Activated T-helper 17 cell treated with anti-CD3 and anti-CD28 coated beads, Interleukin-2, amount 50 U/mL, for 72 hours (primary cell): ENCODE results near the gene WIPF1. TPM values are rescaled to one million over a fixed set of nuclear protein-coding genes. Genes with fewer than 3 reads are reported as not detected.
A peak's percentile ranks its signal among the peaks of the same experiment; 100 is the strongest.

Experiments used
- ATAC-seq: fragments of 150-1000 bp; cut with Tn5 transposase; replicated peaks from 2 replicates; pipeline ENCODE4 v1.10.0; 2021; ENCODE audit warnings: mild to moderate bottlenecking, moderate library complexity
- H3K27ac Mint-ChIP-seq: one replicate; pipeline ENCODE4 v1.8.0; 2022; ENCODE audit warnings: mixed read lengths
- H3K27me3 Mint-ChIP-seq: one replicate; pipeline ENCODE4 v1.8.0; 2022; ENCODE audit warnings: mixed read lengths
- H3K36me3 Mint-ChIP-seq: one replicate; pipeline ENCODE4 v1.8.0; 2022; ENCODE audit warnings: low read depth, mild to moderate bottlenecking, mixed read lengths
- H3K4me1 Mint-ChIP-seq: one replicate; pipeline ENCODE4 v1.8.0; 2022; ENCODE audit warnings: mixed read lengths
- H3K4me3 Mint-ChIP-seq: one replicate; pipeline ENCODE4 v1.8.0; 2022; ENCODE audit warnings: mild to moderate bottlenecking, mixed read lengths
- H3K9me3 Mint-ChIP-seq: one replicate; pipeline ENCODE4 v1.8.0; 2022; ENCODE audit warnings: mixed read lengths
- total RNA-seq, 2 donors: library from RNA; stranded (reverse); gene quantifications; one replicate each; pipeline ENCODE4 v1.2.3, GENCODE V29; 2022

Gene WIPF1
- total RNA-seq, 2 donors from 2014 or later, result 180 to 334 TPM

DNA sequence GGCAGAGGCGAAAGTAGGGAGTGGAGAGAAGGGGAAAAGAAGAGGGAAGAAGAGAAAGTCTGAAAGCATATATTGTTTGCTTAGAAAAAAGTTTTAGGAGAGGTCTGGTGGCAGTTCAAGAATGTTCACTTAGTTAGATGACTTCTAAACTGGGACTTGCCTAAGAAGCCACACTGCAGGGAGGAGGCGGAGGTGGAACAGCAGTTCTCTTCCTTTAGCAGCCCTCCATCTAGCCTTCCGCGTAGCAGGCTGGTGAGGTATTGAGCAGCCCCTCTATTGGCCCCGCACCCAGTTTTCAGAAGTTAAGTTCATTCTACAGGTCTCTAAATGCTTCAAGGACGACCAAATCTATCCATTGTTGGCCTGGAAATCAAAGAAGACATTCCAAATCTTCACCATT lies 31.9 kb upstream of the WIPF1 start:
- Mint-ChIP-seq H3K36me3 (peaks cover 94% of the 10 kb centered on the region), H3K27ac (peak overlapping the region; percentile 40), H3K4me3 (peak overlapping the region; percentile 88), H3K27me3 (no peaks in the 10 kb centered on the region), H3K4me1 (peaks cover 43% of the 10 kb centered on the region), H3K9me3 (no peaks in the 10 kb centered on the region)
- ATAC-seq, result no peak

GRCh38 chr2:174628528-174629169 lies 31.0 kb upstream of the WIPF1 start:
- peaks cover 51% of the 10 kb centered on the region for H3K4me1 Mint-ChIP-seq
- H3K36me3 Mint-ChIP-seq, result peaks cover 95% of the 10 kb centered on the region
- H3K27me3 Mint-ChIP-seq, result no peaks in the 10 kb centered on the region
- H3K4me3 Mint-ChIP-seq, result no peak overlapping the region
- no peaks in the 10 kb centered on the region for H3K9me3 Mint-ChIP-seq
- ATAC-seq, result no peak
- H3K27ac Mint-ChIP-seq, result no peak overlapping the region

- H3K27ac Mint-ChIP-seq, result peak overlapping the region; percentile 49
Measured at GRCh38 chr2:174627216-174627615, 29.6 kb upstream of the WIPF1 start.

DNA sequence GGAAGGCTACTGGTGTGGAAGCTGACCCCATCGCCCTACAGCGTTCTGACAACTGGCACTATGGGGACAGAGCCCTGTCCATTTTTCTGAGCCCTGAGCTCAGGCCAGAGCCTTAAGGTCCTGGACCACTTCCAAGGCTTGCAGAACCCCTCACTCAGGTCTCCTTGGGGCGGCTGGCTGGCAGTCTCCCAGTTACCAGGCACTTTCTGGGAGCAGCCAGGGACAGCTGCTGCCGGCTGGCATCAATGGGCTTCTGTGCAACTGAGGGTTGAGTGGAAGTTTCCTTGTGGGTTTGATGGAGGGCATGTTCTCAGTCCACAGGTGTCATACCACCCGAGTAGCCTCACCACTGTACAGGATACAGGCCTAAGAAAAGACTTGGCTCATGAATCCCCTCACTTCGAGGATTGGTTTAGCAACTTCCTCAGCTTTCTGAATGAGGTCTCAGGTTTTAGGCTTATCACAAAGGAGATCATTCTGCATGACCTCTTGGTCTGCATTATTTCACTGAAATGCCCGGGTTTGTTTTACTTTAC lies 27.4 kb upstream of the WIPF1 start:
- ATAC-seq, result no peak
- H3K4me1 Mint-ChIP-seq, result peaks cover 48% of the 10 kb centered on the region
- H3K4me3 Mint-ChIP-seq, result no peak overlapping the region
- no peaks in the 10 kb centered on the region for H3K27me3 Mint-ChIP-seq
- H3K27ac Mint-ChIP-seq, result peak overlapping the region; percentile 51
- peaks cover 88% of the 10 kb centered on the region for H3K36me3 Mint-ChIP-seq
- no peaks in the 10 kb centered on the region for H3K9me3 Mint-ChIP-seq

More at GRCh38 chr2:174627216-174627615, 29.6 kb upstream of the WIPF1 start:
- no peaks in the 10 kb centered on the region for H3K9me3 Mint-ChIP-seq
- no peak for ATAC-seq
- H3K36me3 Mint-ChIP-seq, result peaks cover 94% of the 10 kb centered on the region
- H3K4me1 Mint-ChIP-seq, result peaks cover 54% of the 10 kb centered on the region
- H3K27me3 Mint-ChIP-seq, result no peaks in the 10 kb centered on the region
- H3K4me3 Mint-ChIP-seq, result peak overlapping the region; percentile 20

GRCh38 chr2:174623690-174624089 lies 26.1 kb upstream of the WIPF1 start:
- H3K9me3 Mint-ChIP-seq, result no peaks in the 10 kb centered on the region
- peaks cover 42% of the 10 kb centered on the region for H3K4me1 Mint-ChIP-seq
- H3K27me3 Mint-ChIP-seq, result no peaks in the 10 kb centered on the region
- no peak for ATAC-seq
- peak overlapping the region; percentile 4 for H3K27ac Mint-ChIP-seq
- no peak overlapping the region for H3K4me3 Mint-ChIP-seq
- peaks cover 77% of the 10 kb centered on the region for H3K36me3 Mint-ChIP-seq

GRCh38 chr2:174623106-174623637 lies 25.6 kb upstream of the WIPF1 start:
- Mint-ChIP-seq H3K36me3 (peaks cover 72% of the 10 kb centered on the region), H3K27me3 (no peaks in the 10 kb centered on the region), H3K4me3 (no peak overlapping the region), H3K27ac (peak overlapping the region; percentile 4), H3K4me1 (peaks cover 40% of the 10 kb centered on the region), H3K9me3 (no peaks in the 10 kb centered on the region)
- ATAC-seq, result peak; percentile 46

GRCh38 chr2:174621323-174621722 lies 23.7 kb upstream of the WIPF1 start:
- Mint-ChIP-seq H3K27ac (peak overlapping the region; percentile 31), H3K4me1 (peaks cover 43% of the 10 kb centered on the region), H3K36me3 (peaks cover 60% of the 10 kb centered on the region), H3K9me3 (no peaks in the 10 kb centered on the region), H3K27me3 (no peaks in the 10 kb centered on the region), H3K4me3 (no peak overlapping the region)
- no peak for ATAC-seq

GRCh38 chr2:174618179-174618578 lies 20.6 kb upstream of the WIPF1 start:
- peak overlapping the region; percentile 95 for H3K27ac Mint-ChIP-seq
- peaks cover 52% of the 10 kb centered on the region for H3K36me3 Mint-ChIP-seq
- H3K9me3 Mint-ChIP-seq, result no peaks in the 10 kb centered on the region
- ATAC-seq, result peak; percentile 4
- H3K4me3 Mint-ChIP-seq, result peak overlapping the region; percentile 82
- H3K27me3 Mint-ChIP-seq, result no peaks in the 10 kb centered on the region
- peaks cover 47% of the 10 kb centered on the region for H3K4me1 Mint-ChIP-seq

- peak; percentile 78 for ATAC-seq
- H3K27ac Mint-ChIP-seq, result peak overlapping the region; percentile 95
- H3K27me3 Mint-ChIP-seq, result no peaks in the 10 kb centered on the region
- H3K4me3 Mint-ChIP-seq, result peak overlapping the region; percentile 82
- H3K36me3 Mint-ChIP-seq, result peaks cover 52% of the 10 kb centered on the region
- peaks cover 47% of the 10 kb centered on the region for H3K4me1 Mint-ChIP-seq
- no peaks in the 10 kb centered on the region for H3K9me3 Mint-ChIP-seq
Measured at GRCh38 chr2:174617718-174618117, 20.1 kb upstream of the WIPF1 start.

DNA sequence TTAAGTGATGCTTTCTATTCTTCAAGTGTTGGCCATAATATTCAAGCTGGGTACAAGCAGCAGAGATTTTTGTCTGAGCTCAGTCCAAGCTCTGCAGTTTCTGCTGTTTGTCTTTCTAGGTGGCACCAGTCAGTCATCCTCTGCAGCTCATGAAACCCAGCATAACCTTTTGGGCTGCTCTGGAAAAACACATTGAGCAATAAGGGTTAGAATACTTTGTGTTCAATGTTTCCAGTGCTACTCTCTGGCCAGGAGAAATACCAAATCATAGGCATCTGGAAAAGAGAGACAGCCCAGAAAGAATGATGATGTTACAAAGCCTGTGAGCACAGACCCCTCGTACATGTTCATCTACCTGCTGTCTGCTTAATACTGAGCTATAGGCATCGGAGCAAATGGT lies 19.5 kb upstream of the WIPF1 start:
- Mint-ChIP-seq H3K4me1 (peaks cover 47% of the 10 kb centered on the region), H3K27me3 (no peaks in the 10 kb centered on the region), H3K4me3 (peak overlapping the region; percentile 82), H3K9me3 (no peaks in the 10 kb centered on the region), H3K27ac (peak overlapping the region; percentile 95), H3K36me3 (peaks cover 49% of the 10 kb centered on the region)
- peak; percentile 55 for ATAC-seq

- peak; percentile 63 for ATAC-seq
- peak overlapping the region; percentile 95 for H3K27ac Mint-ChIP-seq
- no peaks in the 10 kb centered on the region for H3K27me3 Mint-ChIP-seq
- peaks cover 49% of the 10 kb centered on the region for H3K4me1 Mint-ChIP-seq
- no peaks in the 10 kb centered on the region for H3K9me3 Mint-ChIP-seq
- peak overlapping the region; percentile 82 for H3K4me3 Mint-ChIP-seq
- peaks cover 54% of the 10 kb centered on the region for H3K36me3 Mint-ChIP-seq
Measured at GRCh38 chr2:174615871-174616436, 18.4 kb upstream of the WIPF1 start.

- no peaks in the 10 kb centered on the region for H3K27me3 Mint-ChIP-seq
- H3K27ac Mint-ChIP-seq, result peak overlapping the region; percentile 68
- peaks cover 58% of the 10 kb centered on the region for H3K4me1 Mint-ChIP-seq
- H3K4me3 Mint-ChIP-seq, result peak overlapping the region; percentile 39
- no peaks in the 10 kb centered on the region for H3K9me3 Mint-ChIP-seq
- H3K36me3 Mint-ChIP-seq, result peaks cover 48% of the 10 kb centered on the region
- no peak for ATAC-seq
Measured at GRCh38 chr2:174614261-174614660, 16.7 kb upstream of the WIPF1 start.

DNA sequence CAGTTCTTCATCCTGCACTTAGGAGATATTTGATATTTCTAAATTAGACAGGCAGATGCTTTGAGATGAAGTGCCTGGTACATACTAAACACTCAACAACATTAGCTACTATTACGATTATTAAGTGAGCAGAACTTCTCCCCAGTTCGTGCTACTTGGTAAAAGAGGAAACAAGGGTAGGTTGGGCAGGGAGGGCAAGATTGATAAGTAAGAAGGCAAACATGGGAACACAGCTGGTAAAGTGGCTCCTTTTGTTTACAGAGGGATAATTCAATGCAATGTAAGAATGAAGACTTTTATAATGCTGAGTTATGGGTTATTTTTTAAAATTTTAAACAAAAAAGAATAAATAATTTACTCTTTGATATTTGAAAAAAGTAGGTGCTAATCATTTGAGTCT lies 15.9 kb upstream of the WIPF1 start:
- peak overlapping the region; percentile 95 for H3K27ac Mint-ChIP-seq
- H3K4me3 Mint-ChIP-seq, result peak overlapping the region; percentile 39
- no peak for ATAC-seq
- H3K36me3 Mint-ChIP-seq, result peaks cover 48% of the 10 kb centered on the region
- no peaks in the 10 kb centered on the region for H3K9me3 Mint-ChIP-seq
- H3K4me1 Mint-ChIP-seq, result peaks cover 53% of the 10 kb centered on the region
- no peaks in the 10 kb centered on the region for H3K27me3 Mint-ChIP-seq

DNA sequence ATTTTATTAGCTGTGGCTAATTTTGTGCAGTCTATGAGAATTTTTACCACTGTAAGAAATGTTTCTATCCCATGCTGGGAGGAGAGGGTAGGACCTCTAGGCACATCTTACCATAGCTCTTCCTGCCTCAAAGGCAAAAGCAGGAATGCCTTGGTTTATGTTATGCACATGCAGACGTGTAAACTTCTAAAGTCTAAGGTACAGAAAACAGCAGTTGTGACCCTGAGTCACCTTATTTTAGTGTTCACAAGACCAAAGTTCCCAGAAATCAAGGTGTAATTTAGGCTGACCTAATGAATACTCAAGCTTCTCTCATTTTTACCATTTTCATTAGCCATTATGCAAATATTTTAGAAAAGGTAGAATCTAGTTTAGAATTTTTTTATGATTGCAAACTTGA lies 15.4 kb upstream of the WIPF1 start:
- Mint-ChIP-seq H3K36me3 (peaks cover 48% of the 10 kb centered on the region), H3K27ac (peak overlapping the region; percentile 95), H3K27me3 (no peaks in the 10 kb centered on the region), H3K4me3 (peak overlapping the region; percentile 39), H3K4me1 (peaks cover 54% of the 10 kb centered on the region), H3K9me3 (no peaks in the 10 kb centered on the region)
- no peak for ATAC-seq

DNA sequence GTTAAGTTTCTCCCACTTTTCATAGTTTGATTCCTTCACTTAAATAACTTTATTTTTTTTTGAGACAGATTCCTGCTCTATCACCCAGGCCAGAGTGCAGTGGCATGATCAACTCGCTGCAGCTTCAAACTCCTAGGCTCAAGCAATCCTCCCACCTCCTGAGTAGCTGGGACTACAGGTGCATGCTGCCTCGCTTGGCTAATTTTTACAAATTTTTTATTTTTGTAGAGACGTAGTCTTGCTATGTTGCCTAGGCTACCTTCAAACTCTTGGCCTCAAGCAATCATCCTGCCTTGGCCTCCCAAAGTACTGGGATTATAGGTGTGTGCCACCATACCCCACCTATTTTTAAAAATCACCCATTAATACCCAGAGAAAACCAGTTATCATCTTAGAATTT lies 14.2 kb upstream of the WIPF1 start:
- peaks cover 53% of the 10 kb centered on the region for H3K4me1 Mint-ChIP-seq
- H3K36me3 Mint-ChIP-seq, result peaks cover 47% of the 10 kb centered on the region
- H3K27me3 Mint-ChIP-seq, result no peaks in the 10 kb centered on the region
- peak overlapping the region; percentile 79 for H3K4me3 Mint-ChIP-seq
- H3K27ac Mint-ChIP-seq, result peak overlapping the region; percentile 95
- H3K9me3 Mint-ChIP-seq, result no peaks in the 10 kb centered on the region
- no peak for ATAC-seq
